ENCODE measurements around the gene EDN1. TPM values are rescaled to one million over a fixed set of nuclear protein-coding genes. Genes with fewer than 3 reads are reported as not detected.

Gene EDN1
- total and polyA plus RNA-seq, 2 donors (not counting 1 experiment from before 2014, with no cell fraction given): 0.17 to 10.1 TPM

DNA sequence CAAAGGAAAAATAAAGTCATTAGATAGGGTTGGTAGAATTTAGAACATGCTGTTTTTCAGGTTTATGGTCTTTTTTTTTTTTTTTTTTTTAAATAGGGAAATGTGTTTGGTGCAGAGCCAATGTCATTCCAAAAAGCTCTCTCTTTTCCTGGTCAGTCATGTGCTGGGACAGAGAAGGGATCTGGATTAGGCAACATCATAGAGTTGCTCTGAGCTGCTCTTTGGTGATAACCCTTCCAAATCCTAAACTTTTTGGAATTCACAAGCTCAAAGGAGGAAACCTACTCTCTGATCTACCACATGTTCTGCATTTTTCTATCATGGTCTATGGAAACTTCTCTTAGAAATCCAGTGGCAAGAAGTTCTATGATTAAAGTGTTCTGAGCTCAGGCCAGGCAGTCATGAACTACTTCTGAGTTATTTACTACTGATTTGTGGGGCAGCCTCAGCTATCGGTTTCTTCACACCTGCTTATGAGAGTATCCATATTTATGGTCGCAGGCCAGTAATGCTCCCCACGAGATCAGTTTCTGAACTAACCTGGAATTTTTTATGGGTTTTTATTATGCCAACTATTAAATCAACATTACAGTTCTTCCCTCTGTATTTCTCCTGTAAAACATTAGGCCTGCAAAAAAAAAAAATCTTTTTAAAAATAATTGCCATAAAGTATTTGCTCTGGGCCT is 4.8 kb downstream of the EDN1 start:
- no peak overlapping the region for H3K9ac ChIP-seq (ENCODE audit: insufficient read depth, low read length)
- peaks cover 5% of the 10 kb centered on the region for H3K4me1 ChIP-seq (ENCODE audit: control insufficient read depth, extremely low read depth, insufficient read depth, low read length)
- no peaks in the 10 kb centered on the region for H3K79me2 ChIP-seq (ENCODE audit: control insufficient read depth, insufficient read depth, low read length)
- no peak overlapping the region for H3K4me2 ChIP-seq (ENCODE audit: extremely low read depth, insufficient read depth, low read length)
- no peak for DNase-seq (ENCODE audit: low read depth in 2 of 2)
- H2AFZ ChIP-seq (ENCODE audit: low read length): no peak overlapping the region
- H3K36me3 ChIP-seq (ENCODE audit: control insufficient read depth, insufficient read depth, low read length): no peaks in the 10 kb centered on the region
- H3K4me3 ChIP-seq (replicated peaks in 1 of 4; ENCODE audit: control extremely low read depth in 1 of 4, insufficient read depth in 1 of 4, low read depth in 3 of 4, low read length in 4 of 4): no peak overlapping the region
- H3K9me3 ChIP-seq (ENCODE audit: control insufficient read depth, insufficient read depth, low read depth, low read length): no peaks in the 10 kb centered on the region
- H4K20me1 ChIP-seq (ENCODE audit: control insufficient read depth, extremely low read depth, insufficient read depth, low read length): no peaks in the 10 kb centered on the region
- H3K27ac ChIP-seq (ENCODE audit: insufficient read depth, low read length): no peak overlapping the region
- no peak for TF ChIP-seq EZH2 (IDR thresholded peaks at IDR 0.05; ENCODE audit: low read length, missing control alignments)
- TF ChIP-seq, protein P1, sequence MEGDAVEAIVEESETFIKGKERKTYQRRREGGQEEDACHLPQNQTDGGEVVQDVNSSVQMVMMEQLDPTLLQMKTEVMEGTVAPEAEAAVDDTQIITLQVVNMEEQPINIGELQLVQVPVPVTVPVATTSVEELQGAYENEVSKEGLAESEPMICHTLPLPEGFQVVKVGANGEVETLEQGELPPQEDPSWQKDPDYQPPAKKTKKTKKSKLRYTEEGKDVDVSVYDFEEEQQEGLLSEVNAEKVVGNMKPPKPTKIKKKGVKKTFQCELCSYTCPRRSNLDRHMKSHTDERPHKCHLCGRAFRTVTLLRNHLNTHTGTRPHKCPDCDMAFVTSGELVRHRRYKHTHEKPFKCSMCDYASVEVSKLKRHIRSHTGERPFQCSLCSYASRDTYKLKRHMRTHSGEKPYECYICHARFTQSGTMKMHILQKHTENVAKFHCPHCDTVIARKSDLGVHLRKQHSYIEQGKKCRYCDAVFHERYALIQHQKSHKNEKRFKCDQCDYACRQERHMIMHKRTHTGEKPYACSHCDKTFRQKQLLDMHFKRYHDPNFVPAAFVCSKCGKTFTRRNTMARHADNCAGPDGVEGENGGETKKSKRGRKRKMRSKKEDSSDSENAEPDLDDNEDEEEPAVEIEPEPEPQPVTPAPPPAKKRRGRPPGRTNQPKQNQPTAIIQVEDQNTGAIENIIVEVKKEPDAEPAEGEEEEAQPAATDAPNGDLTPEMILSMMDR (conservative IDR thresholded peaks at IDR 0.05 in 1 of 2, IDR thresholded peaks at IDR 0.05 in 1 of 2; ENCODE audit: low read depth in 1 of 2, low read length in 2 of 2): no peak
- no peaks in the 10 kb centered on the region for H3K27me3 ChIP-seq (ENCODE audit: control insufficient read depth, insufficient read depth, low read length)

DNA sequence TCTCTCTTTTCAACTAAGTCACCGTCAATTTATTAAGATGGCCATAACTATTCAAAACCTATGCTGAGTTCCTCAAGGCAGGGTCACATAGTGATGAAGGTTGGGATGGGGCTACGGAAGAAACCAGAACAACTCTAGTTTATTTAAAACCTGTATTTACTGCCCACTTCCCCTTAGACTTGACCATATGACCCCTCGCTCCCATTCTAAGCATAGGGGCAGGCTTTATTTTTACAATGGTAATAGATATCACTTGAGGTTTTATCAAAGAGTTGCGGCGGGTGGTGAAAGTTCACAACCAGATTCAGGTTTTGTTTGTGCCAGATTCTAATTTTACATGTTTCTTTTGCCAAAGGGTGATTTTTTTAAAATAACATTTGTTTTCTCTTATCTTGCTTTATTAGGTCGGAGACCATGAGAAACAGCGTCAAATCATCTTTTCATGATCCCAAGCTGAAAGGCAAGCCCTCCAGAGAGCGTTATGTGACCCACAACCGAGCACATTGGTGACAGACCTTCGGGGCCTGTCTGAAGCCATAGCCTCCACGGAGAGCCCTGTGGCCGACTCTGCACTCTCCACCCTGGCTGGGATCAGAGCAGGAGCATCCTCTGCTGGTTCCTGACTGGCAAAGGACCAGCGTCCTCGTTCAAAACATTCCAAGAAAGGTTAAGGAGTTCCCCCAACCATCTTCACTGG is 5.5 kb downstream of the EDN1 start:
- no peak overlapping the region for H3K4me3 ChIP-seq (replicated peaks in 1 of 4; ENCODE audit: control extremely low read depth in 1 of 4, insufficient read depth in 1 of 4, low read depth in 3 of 4, low read length in 4 of 4)
- no peaks in the 10 kb centered on the region for H3K27me3 ChIP-seq (ENCODE audit: control insufficient read depth, insufficient read depth, low read length)
- peak overlapping the region; percentile 2 for H3K4me2 ChIP-seq (ENCODE audit: extremely low read depth, insufficient read depth, low read length)
- H3K9ac ChIP-seq (ENCODE audit: insufficient read depth, low read length): no peak overlapping the region
- peak overlapping the region; percentile 4 for H2AFZ ChIP-seq (ENCODE audit: low read length)
- no peak for DNase-seq (ENCODE audit: low read depth in 2 of 2)
- no peaks in the 10 kb centered on the region for H3K36me3 ChIP-seq (ENCODE audit: control insufficient read depth, insufficient read depth, low read length)
- TF ChIP-seq, protein P1 (conservative IDR thresholded peaks at IDR 0.05 in 1 of 2, IDR thresholded peaks at IDR 0.05 in 1 of 2; ENCODE audit: low read depth in 1 of 2, low read length in 2 of 2): no peak
- TF ChIP-seq EZH2 (IDR thresholded peaks at IDR 0.05; ENCODE audit: low read length, missing control alignments): no peak
- H3K27ac ChIP-seq (ENCODE audit: insufficient read depth, low read length): peak overlapping the region; percentile 34
- no peaks in the 10 kb centered on the region for H3K9me3 ChIP-seq (ENCODE audit: control insufficient read depth, insufficient read depth, low read depth, low read length)
- H3K4me1 ChIP-seq (ENCODE audit: control insufficient read depth, extremely low read depth, insufficient read depth, low read length): peaks cover 5% of the 10 kb centered on the region
- H3K79me2 ChIP-seq (ENCODE audit: control insufficient read depth, insufficient read depth, low read length): no peaks in the 10 kb centered on the region
- no peaks in the 10 kb centered on the region for H4K20me1 ChIP-seq (ENCODE audit: control insufficient read depth, extremely low read depth, insufficient read depth, low read length)

DNA sequence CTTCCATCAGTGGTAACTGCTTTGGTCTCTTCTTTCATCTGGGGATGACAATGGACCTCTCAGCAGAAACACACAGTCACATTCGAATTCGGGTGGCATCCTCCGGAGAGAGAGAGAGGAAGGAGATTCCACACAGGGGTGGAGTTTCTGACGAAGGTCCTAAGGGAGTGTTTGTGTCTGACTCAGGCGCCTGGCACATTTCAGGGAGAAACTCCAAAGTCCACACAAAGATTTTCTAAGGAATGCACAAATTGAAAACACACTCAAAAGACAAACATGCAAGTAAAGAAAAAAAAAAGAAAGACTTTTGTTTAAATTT is 6.1 kb downstream of the EDN1 start:
- H3K4me1 ChIP-seq (ENCODE audit: control insufficient read depth, extremely low read depth, insufficient read depth, low read length): peaks cover 5% of the 10 kb centered on the region
- H2AFZ ChIP-seq (ENCODE audit: low read length): peak overlapping the region; percentile 4
- no peak overlapping the region for H3K4me3 ChIP-seq (replicated peaks in 1 of 4; ENCODE audit: control extremely low read depth in 1 of 4, insufficient read depth in 1 of 4, low read depth in 3 of 4, low read length in 4 of 4)

More for the DNA sequence above, 6.1 kb downstream of the EDN1 start:
- Histone ChIP-seq H3K27ac (ENCODE audit: insufficient read depth, low read length) (peak overlapping the region; percentile 34), H3K9me3 (ENCODE audit: control insufficient read depth, insufficient read depth, low read depth, low read length) (no peaks in the 10 kb centered on the region), H4K20me1 (ENCODE audit: control insufficient read depth, extremely low read depth, insufficient read depth, low read length) (no peaks in the 10 kb centered on the region), H3K9ac (ENCODE audit: insufficient read depth, low read length) (no peak overlapping the region), H3K79me2 (ENCODE audit: control insufficient read depth, insufficient read depth, low read length) (no peaks in the 10 kb centered on the region), H3K27me3 (ENCODE audit: control insufficient read depth, insufficient read depth, low read length) (no peaks in the 10 kb centered on the region), H3K4me2 (ENCODE audit: extremely low read depth, insufficient read depth, low read length) (peak overlapping the region; percentile 2), H3K36me3 (ENCODE audit: control insufficient read depth, insufficient read depth, low read length) (no peaks in the 10 kb centered on the region)
- TF ChIP-seq EZH2 (IDR thresholded peaks at IDR 0.05; ENCODE audit: low read length, missing control alignments): no peak
- TF ChIP-seq, protein P1 (conservative IDR thresholded peaks at IDR 0.05 in 1 of 2, IDR thresholded peaks at IDR 0.05 in 1 of 2; ENCODE audit: low read depth in 1 of 2, low read length in 2 of 2): no peak
- peak; percentile 53 to 89 for DNase-seq (ENCODE audit: low read depth in 2 of 2)

Data from fibroblast of lung (primary cell).